Ovary (tissue), 3 donors: ENCODE results near the gene HDAC11.

Source experiments
- EP300 ChIP-seq: sonication (generic); formaldehyde crosslinking; IDR thresholded peaks from one replicate; pipeline ENCODE4 v1.6.1; 2017; ENCODE audit warnings: antibody characterized with exemption
- POLR2A ChIP-seq: fragments of 450-650 bp; IDR thresholded peaks from one replicate; pipeline ENCODE4 v1.6.1; 2017; ENCODE audit warnings: antibody characterized with exemption, mild to moderate bottlenecking, moderate library complexity
- TF ChIP-seq, protein P1 (sequence below), 3 donors: fragments of 450-650 bp in 2 of 3; fragments of 200-600 bp in 1 of 3; IDR thresholded peaks; one replicate each; pipeline versions ENCODE4 v1.5.1 to v1.8.0; 2016 to 2022; ENCODE audit warnings: antibody characterized with exemption in 3 of 3, mild to moderate bottlenecking in 1 of 3
- donor health status: DM: no; HTN: no; CAD: no.

DNA sequence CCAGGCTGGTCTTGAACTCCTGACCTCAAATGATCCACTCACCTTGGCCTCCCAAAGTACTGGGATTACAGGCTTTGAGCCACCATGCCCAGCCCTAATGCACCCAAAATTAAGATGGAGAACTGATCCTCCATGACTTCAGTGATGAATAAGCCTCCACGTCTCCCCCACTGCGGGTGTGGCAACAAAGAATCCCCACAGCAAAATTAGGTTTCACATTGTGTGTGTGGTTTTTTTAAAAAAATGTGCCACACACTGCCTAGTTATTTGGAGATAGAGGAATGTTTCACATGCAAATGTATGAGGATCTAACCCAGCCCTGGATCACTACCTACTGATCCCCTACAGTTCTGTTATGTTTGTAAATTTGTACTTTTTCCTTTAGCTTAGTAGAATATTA lies 17.3 kb downstream of the HDAC11 start:
- TF ChIP-seq, protein P1, sequence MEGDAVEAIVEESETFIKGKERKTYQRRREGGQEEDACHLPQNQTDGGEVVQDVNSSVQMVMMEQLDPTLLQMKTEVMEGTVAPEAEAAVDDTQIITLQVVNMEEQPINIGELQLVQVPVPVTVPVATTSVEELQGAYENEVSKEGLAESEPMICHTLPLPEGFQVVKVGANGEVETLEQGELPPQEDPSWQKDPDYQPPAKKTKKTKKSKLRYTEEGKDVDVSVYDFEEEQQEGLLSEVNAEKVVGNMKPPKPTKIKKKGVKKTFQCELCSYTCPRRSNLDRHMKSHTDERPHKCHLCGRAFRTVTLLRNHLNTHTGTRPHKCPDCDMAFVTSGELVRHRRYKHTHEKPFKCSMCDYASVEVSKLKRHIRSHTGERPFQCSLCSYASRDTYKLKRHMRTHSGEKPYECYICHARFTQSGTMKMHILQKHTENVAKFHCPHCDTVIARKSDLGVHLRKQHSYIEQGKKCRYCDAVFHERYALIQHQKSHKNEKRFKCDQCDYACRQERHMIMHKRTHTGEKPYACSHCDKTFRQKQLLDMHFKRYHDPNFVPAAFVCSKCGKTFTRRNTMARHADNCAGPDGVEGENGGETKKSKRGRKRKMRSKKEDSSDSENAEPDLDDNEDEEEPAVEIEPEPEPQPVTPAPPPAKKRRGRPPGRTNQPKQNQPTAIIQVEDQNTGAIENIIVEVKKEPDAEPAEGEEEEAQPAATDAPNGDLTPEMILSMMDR (IDR thresholded peaks at IDR 0.05), result no peak
- no peak for TF ChIP-seq POLR2A
- TF ChIP-seq EP300, result no peak
